Fibroblast of pulmonary artery (primary cell): Measurements from ENCODE around the gene SPIRE2.
"Not testable (repeated sequence)": the region's sequence is repeated elsewhere in the genome, so short reads cannot be mapped to it uniquely, and the experiment has no call there.

Source experiments
- DNase-seq: peaks from one replicate; pipeline ENCODE4 v3.0.0-alpha.2; 2010; ENCODE audit warnings: low read depth
- H3K4me3 ChIP-seq: replicated peaks from 2 replicates; pipeline ENCODE4 v1.5.1; 2011; ENCODE audit warnings: low read depth, mild to moderate bottlenecking, control low read depth, low read length, moderate library complexity
- TF ChIP-seq, protein P1 (sequence below): IDR thresholded peaks from 2 replicates; pipeline ENCODE4 v1.5.1; 2011; ENCODE audit warnings: mild to moderate bottlenecking, control low read depth, low read length, inconsistent platforms; ENCODE audit errors: missing control alignments

Gene SPIRE2

GRCh38 chr16:89785523-89786155 is 42.6 kb upstream of the SPIRE2 start:
- DNase-seq = no peak
- TF ChIP-seq, protein P1, sequence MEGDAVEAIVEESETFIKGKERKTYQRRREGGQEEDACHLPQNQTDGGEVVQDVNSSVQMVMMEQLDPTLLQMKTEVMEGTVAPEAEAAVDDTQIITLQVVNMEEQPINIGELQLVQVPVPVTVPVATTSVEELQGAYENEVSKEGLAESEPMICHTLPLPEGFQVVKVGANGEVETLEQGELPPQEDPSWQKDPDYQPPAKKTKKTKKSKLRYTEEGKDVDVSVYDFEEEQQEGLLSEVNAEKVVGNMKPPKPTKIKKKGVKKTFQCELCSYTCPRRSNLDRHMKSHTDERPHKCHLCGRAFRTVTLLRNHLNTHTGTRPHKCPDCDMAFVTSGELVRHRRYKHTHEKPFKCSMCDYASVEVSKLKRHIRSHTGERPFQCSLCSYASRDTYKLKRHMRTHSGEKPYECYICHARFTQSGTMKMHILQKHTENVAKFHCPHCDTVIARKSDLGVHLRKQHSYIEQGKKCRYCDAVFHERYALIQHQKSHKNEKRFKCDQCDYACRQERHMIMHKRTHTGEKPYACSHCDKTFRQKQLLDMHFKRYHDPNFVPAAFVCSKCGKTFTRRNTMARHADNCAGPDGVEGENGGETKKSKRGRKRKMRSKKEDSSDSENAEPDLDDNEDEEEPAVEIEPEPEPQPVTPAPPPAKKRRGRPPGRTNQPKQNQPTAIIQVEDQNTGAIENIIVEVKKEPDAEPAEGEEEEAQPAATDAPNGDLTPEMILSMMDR = no peak

GRCh38 chr16:89786474-89787364 is 41.6 kb upstream of the SPIRE2 start:
- no peak overlapping the region for H3K4me3 ChIP-seq
- DNase-seq = no peak
- TF ChIP-seq, protein P1 = no peak

More at GRCh38 chr16:89785523-89786155, 42.6 kb upstream of the SPIRE2 start:
- H3K4me3 ChIP-seq = no peak overlapping the region

DNA sequence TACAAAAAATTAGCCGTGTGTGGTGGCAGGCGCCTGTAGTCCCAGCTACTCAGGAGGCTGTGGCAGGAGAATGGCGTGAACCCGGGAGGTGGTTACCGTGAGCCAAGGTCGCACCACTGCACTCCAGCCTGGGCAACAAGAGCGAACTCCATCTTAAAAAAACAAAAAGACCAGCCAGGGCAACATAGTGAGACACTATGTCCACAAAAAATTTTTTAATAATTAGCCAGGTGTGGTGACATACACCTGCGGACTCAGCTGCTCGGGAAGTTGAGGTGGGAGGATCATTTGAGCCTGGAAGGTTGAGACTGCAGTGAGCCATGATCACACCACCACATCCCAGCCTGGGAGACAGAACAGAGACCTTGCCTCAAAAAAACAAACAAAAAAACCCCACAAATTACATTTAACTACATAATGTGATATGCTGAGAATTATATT is 40.9 kb upstream of the SPIRE2 start:
- no peak overlapping the region for H3K4me3 ChIP-seq
- TF ChIP-seq, protein P1 = no peak
- DNase-seq = no peak

- DNase-seq = no peak
- H3K4me3 ChIP-seq = no peak overlapping the region
- TF ChIP-seq, protein P1 = no peak
Measured at GRCh38 chr16:89791278-89791995, 36.8 kb upstream of the SPIRE2 start.

DNA sequence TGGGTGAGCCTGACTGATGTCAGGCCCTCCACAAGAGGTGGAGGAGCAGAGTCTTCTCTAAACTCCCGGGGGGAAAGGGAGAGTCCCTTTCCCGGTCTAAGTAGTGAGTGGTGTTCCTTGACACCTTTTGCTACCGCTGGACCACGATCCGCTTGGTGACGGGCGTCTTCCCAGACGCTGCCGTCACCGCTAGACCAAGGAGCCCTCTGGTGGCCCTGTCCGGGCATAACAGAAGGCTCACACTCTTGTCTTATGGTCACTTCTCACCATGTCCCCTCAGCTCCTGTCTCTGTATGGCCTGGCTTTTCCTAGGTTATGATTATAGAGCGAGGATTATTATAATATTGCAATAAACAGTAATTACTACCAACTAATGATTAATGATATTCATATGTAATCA is 35.2 kb upstream of the SPIRE2 start:
- TF ChIP-seq, protein P1 = peak; percentile 60
- not testable (repeated sequence) for H3K4me3 ChIP-seq
- DNase-seq = peak; percentile 38

DNA sequence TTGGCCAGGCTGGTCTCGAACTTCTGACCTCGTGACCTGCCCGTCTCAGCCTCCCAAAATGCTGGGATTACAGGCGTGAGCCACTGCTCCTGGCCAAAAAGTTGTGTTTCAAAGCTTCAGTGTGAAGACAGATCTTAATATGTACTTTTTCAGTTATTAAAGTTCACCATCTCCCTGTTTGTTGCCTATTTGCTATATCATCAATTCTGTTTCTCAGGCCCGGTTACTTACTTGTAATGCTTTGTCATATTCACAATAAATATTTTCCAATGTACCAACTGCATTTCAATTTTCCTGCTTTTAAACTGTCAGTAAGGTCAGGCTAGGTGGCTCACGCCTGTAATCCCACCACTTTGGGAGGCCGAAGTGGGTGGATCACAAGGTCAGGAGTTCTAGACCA is 34.3 kb upstream of the SPIRE2 start:
- TF ChIP-seq, protein P1 = no peak
- no peak overlapping the region for H3K4me3 ChIP-seq
- no peak for DNase-seq
